Mucosa of stomach (tissue), 1 donor: ENCODE measurements around the gene PHTF2.
A peak's percentile ranks its signal among the peaks of the same experiment; 100 is the strongest.

Experiments
- H3K27me3 ChIP-seq: one replicate; pipeline ENCODE4 v1.7.0; 2013; ENCODE audit warnings: mild to moderate bottlenecking, low read length; ENCODE audit not compliant: control insufficient read depth, insufficient read depth
- H3K36me3 ChIP-seq: one replicate; pipeline ENCODE4 v1.7.0; 2013; ENCODE audit warnings: low read length; ENCODE audit not compliant: control insufficient read depth, insufficient read depth
- H3K4me1 ChIP-seq: one replicate; pipeline ENCODE4 v1.7.0; 2013; ENCODE audit warnings: mild to moderate bottlenecking, low read length; ENCODE audit not compliant: control insufficient read depth, insufficient read depth
- H3K4me3 ChIP-seq: one replicate; pipeline ENCODE4 v1.7.0; 2013; ENCODE audit warnings: low read length
- H3K9ac ChIP-seq: one replicate; pipeline ENCODE4 v1.7.0; 2013; ENCODE audit warnings: mild to moderate bottlenecking, low read length, moderate library complexity
- H3K9me3 ChIP-seq: one replicate; pipeline ENCODE4 v1.7.0; 2013; ENCODE audit warnings: mild to moderate bottlenecking, low read length, moderate library complexity; ENCODE audit not compliant: control insufficient read depth
- donor health status: Pancreatic carcinoma.

The PHTF2 gene

GRCh38 chr7:77797734-77798393, 709 bp upstream of the PHTF2 start:
- Histone ChIP-seq H3K9me3 (no peaks in the 10 kb centered on the region), H3K27me3 (no peaks in the 10 kb centered on the region), H3K36me3 (no peaks in the 10 kb centered on the region), H3K4me1 (peaks cover 18% of the 10 kb centered on the region), H3K4me3 (peak overlapping the region; percentile 70), H3K9ac (peak overlapping the region; percentile 83)

GRCh38 chr7:77799078-77799964, 748 bp downstream of the PHTF2 start:
- no peaks in the 10 kb centered on the region for H3K9me3 ChIP-seq
- no peaks in the 10 kb centered on the region for H3K36me3 ChIP-seq
- H3K4me1 ChIP-seq: peaks cover 18% of the 10 kb centered on the region
- peak overlapping the region; percentile 76 for H3K9ac ChIP-seq
- peak overlapping the region; percentile 54 for H3K4me3 ChIP-seq
- H3K27me3 ChIP-seq: no peaks in the 10 kb centered on the region

GRCh38 chr7:77800158-77800557, 1.6 kb downstream of the PHTF2 start:
- peaks cover 18% of the 10 kb centered on the region for H3K4me1 ChIP-seq
- no peaks in the 10 kb centered on the region for H3K36me3 ChIP-seq
- H3K9ac ChIP-seq: no peak overlapping the region
- H3K4me3 ChIP-seq: no peak overlapping the region
- H3K9me3 ChIP-seq: no peaks in the 10 kb centered on the region
- H3K27me3 ChIP-seq: no peaks in the 10 kb centered on the region

DNA sequence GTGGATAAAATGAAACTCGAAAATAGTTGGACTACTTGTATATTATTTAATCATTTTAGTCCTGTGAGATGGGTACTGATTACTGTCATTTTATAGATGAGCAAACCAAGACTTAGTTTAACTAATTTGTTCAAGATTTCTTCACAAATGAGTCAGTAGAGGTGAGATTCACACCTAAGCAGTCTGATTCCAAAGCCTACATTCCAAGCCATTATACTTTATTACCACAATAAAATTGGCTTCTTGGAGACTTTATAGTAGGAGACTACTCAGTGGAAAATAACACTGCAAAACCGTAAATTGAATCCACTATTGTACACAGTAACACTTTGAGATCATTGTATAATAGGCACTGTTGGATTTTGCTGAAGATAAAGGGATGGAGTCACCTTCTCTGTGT, 2.2 kb downstream of the PHTF2 start:
- peaks cover 18% of the 10 kb centered on the region for H3K4me1 ChIP-seq
- no peak overlapping the region for H3K9ac ChIP-seq
- H3K36me3 ChIP-seq: no peaks in the 10 kb centered on the region
- no peak overlapping the region for H3K4me3 ChIP-seq
- H3K9me3 ChIP-seq: no peaks in the 10 kb centered on the region
- no peaks in the 10 kb centered on the region for H3K27me3 ChIP-seq

DNA sequence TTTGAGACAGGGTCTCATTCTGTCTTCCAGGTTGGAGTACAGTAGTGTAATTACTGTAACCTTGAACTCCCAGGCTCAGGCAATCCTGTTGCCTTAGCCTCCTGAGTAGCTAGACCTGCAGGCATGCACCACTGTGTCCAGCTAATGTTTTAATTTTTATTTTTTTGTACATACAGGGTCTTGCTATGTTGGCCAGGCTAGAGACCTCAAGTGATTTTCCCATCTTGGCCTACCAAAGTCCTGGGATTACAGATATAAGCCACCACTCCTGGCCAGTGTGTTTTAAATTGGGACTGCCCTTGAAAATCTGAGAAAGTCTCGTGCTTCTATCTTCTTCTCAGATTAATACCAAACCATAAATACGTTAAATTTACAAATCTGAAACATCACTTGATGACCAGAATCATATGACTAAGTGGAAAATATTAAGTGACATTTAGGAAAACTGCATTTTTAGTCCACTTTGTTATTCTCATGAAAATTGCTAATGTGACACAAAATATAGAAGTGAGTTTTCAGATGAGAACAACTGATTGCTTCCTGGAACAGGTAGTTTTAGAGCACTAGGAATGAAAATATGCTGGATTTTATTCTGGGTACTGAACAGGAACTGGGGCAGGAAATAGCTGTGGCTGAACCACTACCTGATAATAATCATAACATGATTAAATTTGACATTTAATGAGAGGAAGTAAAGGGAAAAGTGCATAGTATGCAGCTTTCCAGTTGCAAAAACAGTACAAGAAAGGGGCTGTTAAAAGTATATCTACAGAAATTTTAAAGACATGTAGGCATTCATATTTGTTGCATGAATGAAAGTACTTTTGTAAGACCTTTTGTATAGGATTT, 4.2 kb downstream of the PHTF2 start:
- Histone ChIP-seq H3K36me3 (no peaks in the 10 kb centered on the region), H3K27me3 (no peaks in the 10 kb centered on the region), H3K9ac (no peak overlapping the region), H3K9me3 (no peaks in the 10 kb centered on the region), H3K4me1 (peaks cover 5% of the 10 kb centered on the region), H3K4me3 (no peak overlapping the region)

DNA sequence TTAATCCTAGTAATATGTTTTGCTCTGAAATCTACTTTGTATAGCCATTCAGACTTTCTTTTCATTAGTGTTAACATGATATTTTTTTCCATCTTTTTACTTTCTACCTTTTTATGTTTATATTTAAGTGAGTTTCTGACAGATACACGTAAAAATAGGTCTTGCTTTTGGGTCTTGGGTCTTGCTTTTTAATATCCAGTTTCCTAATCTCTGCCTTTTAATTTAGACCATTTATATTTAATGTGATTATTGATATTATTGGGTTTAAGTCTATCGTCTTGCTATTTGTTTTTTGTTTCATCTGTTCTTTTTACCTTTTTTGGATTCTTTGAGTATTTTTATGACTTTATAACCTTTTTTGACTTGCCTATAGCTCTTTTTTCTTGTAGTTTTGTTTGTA, 7.9 kb downstream of the PHTF2 start:
- Histone ChIP-seq H3K36me3 (no peaks in the 10 kb centered on the region), H3K9me3 (no peaks in the 10 kb centered on the region), H3K4me3 (no peak overlapping the region), H3K27me3 (no peaks in the 10 kb centered on the region), H3K9ac (no peak overlapping the region), H3K4me1 (no peaks in the 10 kb centered on the region)

DNA sequence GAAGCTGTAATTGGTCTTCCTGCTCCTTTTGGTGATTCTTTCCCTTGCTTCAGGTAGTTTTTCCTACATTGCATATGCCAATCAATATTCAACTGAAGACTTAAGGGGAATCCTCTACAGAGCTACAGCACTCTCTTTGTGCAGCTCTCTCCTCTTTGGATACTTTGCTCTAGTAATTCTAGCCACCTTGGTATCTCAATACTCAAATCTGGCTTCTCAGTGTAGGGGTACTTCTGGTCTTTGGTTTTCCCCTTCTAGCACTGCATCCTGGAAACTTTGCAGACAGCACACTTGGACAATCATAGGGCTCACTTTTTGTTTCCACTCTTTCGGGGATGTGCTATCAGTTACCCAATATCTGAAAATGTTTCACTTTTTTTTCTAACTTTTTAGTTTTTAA, 9.9 kb downstream of the PHTF2 start:
- Histone ChIP-seq H3K4me3 (no peak overlapping the region), H3K27me3 (no peaks in the 10 kb centered on the region), H3K4me1 (no peaks in the 10 kb centered on the region), H3K9me3 (no peaks in the 10 kb centered on the region), H3K36me3 (no peaks in the 10 kb centered on the region), H3K9ac (no peak overlapping the region)

DNA sequence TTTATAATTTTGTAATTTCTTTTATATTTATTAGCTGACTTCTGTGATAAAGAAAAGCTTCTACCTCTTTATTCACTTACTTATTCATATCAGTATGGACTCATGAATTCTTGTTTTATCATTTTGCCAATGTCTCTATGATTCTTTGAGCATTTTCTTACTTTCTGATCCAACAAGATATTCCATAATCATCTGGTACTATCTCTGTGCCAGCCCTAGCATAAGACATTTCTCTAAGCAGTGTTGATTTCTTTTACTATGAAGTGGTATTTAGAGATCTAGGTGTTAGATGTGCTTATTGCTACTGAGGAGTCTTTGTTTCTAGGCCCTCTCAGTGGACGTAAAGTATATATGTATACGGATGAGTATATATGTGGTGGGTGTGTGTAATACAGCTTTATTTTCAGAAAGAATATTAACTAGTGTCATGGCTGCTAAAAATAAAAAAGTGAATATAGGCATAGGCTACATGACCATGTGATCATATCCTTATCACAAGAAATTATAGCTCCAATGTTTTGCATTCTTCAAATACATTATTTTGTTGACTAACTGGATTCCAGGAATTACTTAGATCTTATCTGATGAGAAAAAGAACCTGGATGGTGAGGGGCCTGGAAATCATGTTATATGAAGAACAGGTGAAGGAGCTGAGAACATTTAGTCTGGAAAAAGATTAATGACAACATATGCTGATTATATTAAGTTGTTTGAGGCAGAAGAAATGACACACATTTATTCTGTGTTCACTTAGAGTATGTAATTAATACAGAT, 13.1 kb downstream of the PHTF2 start:
- H3K9me3 ChIP-seq: no peaks in the 10 kb centered on the region
- H3K36me3 ChIP-seq: no peaks in the 10 kb centered on the region
- H3K4me3 ChIP-seq: no peak overlapping the region
- no peaks in the 10 kb centered on the region for H3K4me1 ChIP-seq
- H3K27me3 ChIP-seq: no peaks in the 10 kb centered on the region
- H3K9ac ChIP-seq: no peak overlapping the region

GRCh38 chr7:77812290-77812685, 13.7 kb downstream of the PHTF2 start:
- Histone ChIP-seq H3K27me3 (no peaks in the 10 kb centered on the region), H3K9me3 (no peaks in the 10 kb centered on the region), H3K4me1 (no peaks in the 10 kb centered on the region), H3K9ac (no peak overlapping the region), H3K36me3 (no peaks in the 10 kb centered on the region), H3K4me3 (no peak overlapping the region)

- Histone ChIP-seq H3K4me3 (no peak overlapping the region), H3K36me3 (no peaks in the 10 kb centered on the region), H3K9me3 (no peaks in the 10 kb centered on the region), H3K4me1 (no peaks in the 10 kb centered on the region), H3K9ac (no peak overlapping the region), H3K27me3 (no peaks in the 10 kb centered on the region)
Measured at GRCh38 chr7:77813180-77813579, 14.6 kb downstream of the PHTF2 start.

DNA sequence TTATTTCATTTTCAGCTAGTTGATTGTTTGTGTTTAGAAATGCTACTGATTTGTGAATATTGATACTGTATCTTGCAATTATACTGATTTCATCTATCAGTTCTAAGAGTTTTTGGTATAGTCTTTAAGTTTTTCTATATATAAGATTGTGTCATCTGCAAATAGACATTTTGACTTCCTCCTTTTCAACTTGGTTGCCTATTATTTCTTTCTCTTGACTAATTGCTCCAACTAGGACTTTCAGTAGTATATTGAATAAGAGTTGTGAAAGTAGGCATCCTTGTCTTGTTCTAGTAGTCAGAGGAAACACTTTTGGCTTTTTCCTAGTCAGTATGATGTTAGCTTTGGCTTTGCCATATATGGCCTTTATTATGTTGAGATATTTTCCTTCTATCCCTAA, 20.4 kb downstream of the PHTF2 start:
- H3K4me1 ChIP-seq: no peaks in the 10 kb centered on the region
- H3K27me3 ChIP-seq: no peaks in the 10 kb centered on the region
- H3K36me3 ChIP-seq: no peaks in the 10 kb centered on the region
- no peak overlapping the region for H3K9ac ChIP-seq
- H3K4me3 ChIP-seq: no peak overlapping the region
- H3K9me3 ChIP-seq: peaks cover 8% of the 10 kb centered on the region
